Adipocyte (in vitro differentiated cells): Measurements from ENCODE around the gene GPR15LG.

Experiments used
- DNase-seq: peaks from one replicate; pipeline ENCODE4 v3.0.0-alpha.2; 2015; ENCODE audit warnings: low read depth
- H3K27me3 ChIP-seq: replicated peaks from 2 replicates; pipeline ENCODE4 v1.7.0; 2013; ENCODE audit warnings: mild to moderate bottlenecking, low read length, moderate library complexity; ENCODE audit not compliant: control insufficient read depth, insufficient read depth
- H3K36me3 ChIP-seq: 2 replicates; pipeline ENCODE4 v1.7.0; 2013; ENCODE audit warnings: low read length, mild to moderate bottlenecking, moderate library complexity; ENCODE audit not compliant: control insufficient read depth, insufficient read depth, severe bottlenecking
- H3K4me1 ChIP-seq: 2 replicates; pipeline ENCODE4 v1.7.0; 2013; ENCODE audit warnings: mild to moderate bottlenecking, low read length, moderate library complexity; ENCODE audit not compliant: control insufficient read depth, insufficient read depth
- H3K4me3 ChIP-seq: 2 replicates; pipeline ENCODE4 v1.7.0; 2013; ENCODE audit warnings: mild to moderate bottlenecking, low read length, moderate library complexity
- H3K9ac ChIP-seq: 2 replicates; pipeline ENCODE4 v1.7.0; 2013; ENCODE audit warnings: mild to moderate bottlenecking, low read length, moderate library complexity
- H3K9me3 ChIP-seq: 2 replicates; pipeline ENCODE4 v1.7.0; 2013; ENCODE audit warnings: mild to moderate bottlenecking, low read length, moderate library complexity; ENCODE audit not compliant: control insufficient read depth

The GPR15LG gene

DNA sequence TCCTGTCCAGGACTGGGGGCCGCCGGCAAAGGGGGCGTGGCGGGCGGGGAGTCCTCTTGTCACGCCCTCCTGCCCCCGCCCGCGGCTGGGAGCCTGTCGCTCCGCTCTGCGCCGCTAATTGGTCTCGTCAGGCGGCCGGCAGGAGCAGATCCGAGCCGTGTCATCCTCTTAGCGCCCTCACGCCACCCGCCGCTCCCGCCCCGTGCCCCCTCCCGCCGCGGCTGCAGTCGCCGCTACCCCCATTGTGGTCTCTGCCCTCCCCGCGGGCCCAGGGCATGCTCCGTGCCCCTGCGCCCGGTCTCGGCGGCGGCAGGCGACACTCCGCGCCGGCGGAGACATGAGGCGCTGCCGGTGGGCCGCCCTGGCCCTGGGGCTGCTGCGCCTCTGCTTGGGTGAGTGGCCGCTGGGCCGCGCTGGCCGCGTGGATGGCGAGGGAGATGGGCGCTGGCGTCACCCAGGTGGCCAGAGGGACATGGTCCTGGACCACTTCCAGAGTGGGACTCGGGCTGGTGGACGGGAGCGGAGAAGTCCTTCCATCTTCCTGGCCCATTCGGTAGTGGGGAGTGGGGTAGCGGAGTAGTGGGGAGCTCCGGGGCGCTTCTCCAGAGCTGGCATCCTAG is 20.9 kb downstream of the GPR15LG start, which contains the start of gene CDHR1:
TSS of gene CDHR1 (plus strand) at position 114 of the 620 bp plus-strand sequence. CDS start at position 338, 224 bp downstream.
- peaks cover 71% of the 10 kb centered on the region for H3K27me3 ChIP-seq
- no peak within 1 kb of the TSS for H3K9ac ChIP-seq
- DNase-seq, result peak; percentile 15

DNA sequence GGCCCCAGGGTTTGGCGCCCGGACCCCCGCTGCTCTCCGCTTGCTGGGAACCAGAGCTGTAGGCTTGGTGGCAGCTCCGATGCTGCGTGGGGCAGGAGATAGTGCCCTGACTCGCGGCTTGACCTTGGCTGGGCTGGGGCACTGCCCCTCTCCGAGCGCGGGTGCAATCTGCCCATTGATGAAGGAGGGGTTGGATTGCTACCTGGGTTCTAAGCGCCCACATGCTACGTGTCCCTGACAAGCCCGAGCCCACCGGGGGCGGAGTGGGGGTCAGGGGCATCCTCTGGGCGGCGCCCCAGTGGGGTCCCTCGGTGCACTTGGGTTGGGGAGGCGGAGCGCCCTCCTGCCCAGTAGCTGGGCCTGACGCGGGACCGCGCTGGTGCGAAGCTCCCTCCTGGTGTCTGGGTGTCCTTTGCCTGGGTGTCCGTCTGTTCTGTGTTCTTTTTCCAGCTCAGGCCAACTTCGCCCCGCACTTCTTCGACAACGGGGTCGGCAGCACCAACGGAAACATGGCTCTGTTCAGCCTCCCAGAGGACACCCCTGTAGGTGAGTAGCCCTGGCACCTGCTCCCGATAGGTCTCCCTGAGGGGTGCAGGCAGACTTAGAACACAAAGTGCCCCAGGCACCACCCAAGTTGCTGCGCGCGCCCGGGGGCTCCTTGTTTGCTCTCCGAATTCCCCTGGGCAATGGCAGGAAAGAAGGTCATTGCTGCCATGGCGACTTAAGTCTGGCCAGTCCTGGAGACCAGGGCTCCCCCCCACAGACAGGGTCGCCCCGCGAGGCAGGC is 21.6 kb downstream of the GPR15LG start:
- Histone ChIP-seq H3K9ac (no peak overlapping the region), H3K9me3 (no peaks in the 10 kb centered on the region), H3K4me1 (no peaks in the 10 kb centered on the region), H3K27me3 (peaks cover 72% of the 10 kb centered on the region), H3K36me3 (no peaks in the 10 kb centered on the region), H3K4me3 (peak overlapping the region; percentile 68)
- no peak for DNase-seq

More for the DNA sequence above, 20.9 kb downstream of the GPR15LG start, which contains the start of gene CDHR1:
- Histone ChIP-seq H3K4me3 (peak within 1 kb of the TSS; percentile 68), H3K36me3 (no peaks in the 10 kb centered on the region), H3K9me3 (no peaks in the 10 kb centered on the region), H3K4me1 (no peaks in the 10 kb centered on the region)

DNA sequence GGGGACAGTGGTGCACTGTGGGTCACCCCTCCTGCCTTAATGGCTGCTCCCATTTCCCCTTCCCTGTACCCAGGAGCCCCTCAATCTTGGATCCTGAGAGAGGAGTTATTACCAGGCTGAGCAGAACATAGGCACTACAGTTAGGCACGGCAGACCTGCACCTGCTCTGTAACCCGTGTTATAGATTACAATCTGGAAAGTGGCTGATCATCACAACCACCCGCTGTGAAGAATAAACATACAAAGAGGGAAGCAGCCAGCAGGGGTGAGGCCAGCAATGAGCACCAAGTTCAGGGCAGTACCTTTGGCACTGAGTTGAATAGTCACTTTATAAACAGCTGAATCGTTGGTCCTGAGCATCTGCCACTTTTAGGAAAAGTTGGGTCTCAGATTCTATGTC is 22.5 kb downstream of the GPR15LG start:
- H3K36me3 ChIP-seq, result no peaks in the 10 kb centered on the region
- no peaks in the 10 kb centered on the region for H3K4me1 ChIP-seq
- no peak for DNase-seq
- H3K9ac ChIP-seq, result no peak overlapping the region
- H3K27me3 ChIP-seq, result peaks cover 72% of the 10 kb centered on the region
- H3K4me3 ChIP-seq, result no peak overlapping the region
- H3K9me3 ChIP-seq, result no peaks in the 10 kb centered on the region

DNA sequence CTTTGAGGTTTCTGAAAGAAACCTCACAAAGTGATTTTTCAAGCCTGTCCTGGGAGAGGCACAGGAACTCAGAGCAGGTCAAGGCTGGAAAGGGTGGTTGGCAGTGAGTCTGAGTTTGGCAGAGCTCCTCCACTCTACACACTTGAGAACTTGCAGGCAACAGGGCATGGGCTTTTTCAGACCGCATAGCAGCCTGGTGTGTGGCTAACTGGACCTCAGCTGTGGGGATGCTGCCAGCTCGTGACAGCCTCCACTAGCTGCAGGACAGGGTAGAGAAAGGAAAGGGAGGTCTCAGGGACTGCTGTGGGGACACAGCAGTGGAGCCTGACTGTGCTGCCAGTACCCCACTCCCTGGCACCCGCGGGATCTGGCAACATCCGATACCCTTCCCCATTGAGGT is 23.3 kb downstream of the GPR15LG start:
- Histone ChIP-seq H3K4me3 (no peak overlapping the region), H3K27me3 (peaks cover 71% of the 10 kb centered on the region), H3K9me3 (no peaks in the 10 kb centered on the region), H3K36me3 (no peaks in the 10 kb centered on the region), H3K4me1 (no peaks in the 10 kb centered on the region), H3K9ac (no peak overlapping the region)
- DNase-seq, result no peak

DNA sequence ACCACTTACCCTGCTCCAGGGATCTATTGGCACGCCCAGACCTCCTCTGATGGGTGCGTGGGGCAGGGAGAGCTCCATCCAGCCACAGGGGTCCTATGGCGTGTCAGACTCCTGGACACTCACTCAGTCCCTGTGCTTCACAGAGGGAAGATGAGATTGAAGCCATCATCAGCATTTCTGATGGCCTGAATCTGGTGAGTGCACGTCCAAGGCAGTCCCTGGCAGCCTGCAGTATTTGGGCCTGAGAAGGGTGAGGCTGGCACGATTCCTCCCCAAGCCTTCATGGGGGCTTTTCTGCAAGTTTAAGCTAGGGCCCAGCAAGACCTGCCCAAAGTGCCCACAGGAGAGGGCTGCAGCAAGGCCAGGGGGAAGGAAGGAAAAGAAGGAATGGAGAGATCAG is 24.0 kb downstream of the GPR15LG start:
- Histone ChIP-seq H3K4me1 (no peaks in the 10 kb centered on the region), H3K9me3 (no peaks in the 10 kb centered on the region), H3K27me3 (peaks cover 72% of the 10 kb centered on the region), H3K9ac (no peak overlapping the region), H3K36me3 (no peaks in the 10 kb centered on the region), H3K4me3 (no peak overlapping the region)
- DNase-seq, result no peak

DNA sequence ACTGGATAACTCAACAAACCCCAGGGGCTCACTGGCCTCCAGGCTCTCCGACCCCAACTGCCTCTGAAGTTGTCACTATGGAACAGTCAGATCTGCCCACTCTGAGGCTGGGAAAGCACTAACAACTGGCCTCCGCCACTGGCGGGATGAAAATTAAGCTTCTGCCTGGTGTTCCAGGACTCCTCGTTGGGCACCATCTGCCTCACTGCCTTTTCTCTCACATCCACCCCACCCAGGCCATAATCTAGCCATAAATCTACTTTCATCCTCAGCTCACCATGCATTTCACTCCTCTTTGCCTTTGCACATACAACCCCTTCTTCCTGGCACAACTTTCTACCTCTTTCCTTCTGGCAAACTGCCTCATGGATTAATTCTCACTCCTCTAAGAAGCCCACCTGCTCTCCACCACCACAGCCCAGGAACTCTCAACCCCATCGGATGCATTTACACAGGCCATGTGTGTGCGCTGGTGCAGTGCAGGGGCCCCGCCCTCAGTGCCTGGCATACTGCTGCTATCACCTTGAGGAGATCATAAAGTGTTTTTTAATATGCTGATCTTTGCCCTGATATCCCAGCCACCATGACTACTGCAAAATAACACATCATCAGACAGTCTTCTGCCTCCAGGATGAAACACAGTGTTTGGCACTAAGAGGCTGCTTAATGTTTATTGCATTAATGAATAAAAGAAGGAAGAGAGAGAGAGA is 24.8 kb downstream of the GPR15LG start:
- Histone ChIP-seq H3K9me3 (no peaks in the 10 kb centered on the region), H3K9ac (no peak overlapping the region), H3K27me3 (peaks cover 69% of the 10 kb centered on the region), H3K4me3 (no peak overlapping the region), H3K36me3 (no peaks in the 10 kb centered on the region), H3K4me1 (no peaks in the 10 kb centered on the region)
- DNase-seq, result no peak

DNA sequence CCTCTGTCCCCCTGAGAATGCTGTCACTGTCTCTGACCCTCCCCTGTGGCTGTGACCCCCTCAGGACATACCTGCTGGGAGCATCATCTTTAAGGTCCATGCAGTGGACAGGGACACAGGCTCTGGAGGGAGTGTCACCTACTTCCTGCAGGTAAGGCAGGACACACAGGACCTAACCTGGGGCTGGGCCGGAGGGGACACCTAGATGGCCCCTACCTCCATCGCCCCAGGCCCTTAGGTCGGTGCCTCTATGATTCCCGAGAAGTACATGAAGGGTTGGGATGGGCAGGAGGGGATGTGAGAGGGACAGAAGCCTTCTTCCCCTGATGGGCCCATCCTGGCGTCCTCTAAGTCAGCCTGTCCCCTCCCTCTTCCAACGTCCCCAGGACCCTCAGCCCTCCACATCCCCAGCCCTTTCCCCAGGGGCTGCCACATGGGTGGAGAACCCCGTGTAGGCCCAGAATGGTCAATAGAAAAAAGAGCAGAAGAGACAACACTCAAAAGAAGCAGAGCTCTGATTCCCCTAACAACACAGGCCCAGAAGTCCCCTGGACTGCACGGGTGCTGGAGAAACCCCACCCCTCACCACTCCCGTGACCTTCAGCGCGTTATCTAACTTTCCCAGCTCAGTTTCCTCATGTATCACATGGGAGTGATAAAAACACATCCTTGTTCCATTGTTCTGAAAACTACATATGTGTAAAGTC is 27.1 kb downstream of the GPR15LG start:
- H3K27me3 ChIP-seq, result peaks cover 49% of the 10 kb centered on the region
- H3K36me3 ChIP-seq, result no peaks in the 10 kb centered on the region
- H3K9ac ChIP-seq, result no peak overlapping the region
- H3K4me1 ChIP-seq, result no peaks in the 10 kb centered on the region
- no peak for DNase-seq
- no peak overlapping the region for H3K4me3 ChIP-seq
- H3K9me3 ChIP-seq, result no peaks in the 10 kb centered on the region

DNA sequence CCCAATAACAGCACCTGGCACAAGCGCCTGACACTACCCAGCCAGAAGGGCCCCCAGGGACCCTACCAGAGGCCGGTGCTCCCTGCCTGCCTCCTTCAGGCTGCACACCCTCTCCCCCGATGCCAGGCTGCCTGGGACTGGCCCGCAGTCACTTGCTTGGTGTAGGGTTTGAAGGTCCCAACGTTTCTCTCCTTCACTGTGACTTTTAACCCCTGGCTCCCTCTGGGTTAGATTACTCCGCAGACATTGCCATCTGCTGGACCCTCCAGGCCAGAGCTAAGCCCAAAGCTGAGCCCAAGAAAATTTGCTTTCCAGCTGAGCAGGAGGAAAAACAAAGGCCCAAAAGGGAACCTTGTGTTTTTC is 27.6 kb downstream of the GPR15LG start:
- no peak for DNase-seq
- no peak overlapping the region for H3K9ac ChIP-seq
- no peaks in the 10 kb centered on the region for H3K36me3 ChIP-seq
- H3K4me1 ChIP-seq, result no peaks in the 10 kb centered on the region
- no peak overlapping the region for H3K4me3 ChIP-seq
- peaks cover 44% of the 10 kb centered on the region for H3K27me3 ChIP-seq
- H3K9me3 ChIP-seq, result no peaks in the 10 kb centered on the region

DNA sequence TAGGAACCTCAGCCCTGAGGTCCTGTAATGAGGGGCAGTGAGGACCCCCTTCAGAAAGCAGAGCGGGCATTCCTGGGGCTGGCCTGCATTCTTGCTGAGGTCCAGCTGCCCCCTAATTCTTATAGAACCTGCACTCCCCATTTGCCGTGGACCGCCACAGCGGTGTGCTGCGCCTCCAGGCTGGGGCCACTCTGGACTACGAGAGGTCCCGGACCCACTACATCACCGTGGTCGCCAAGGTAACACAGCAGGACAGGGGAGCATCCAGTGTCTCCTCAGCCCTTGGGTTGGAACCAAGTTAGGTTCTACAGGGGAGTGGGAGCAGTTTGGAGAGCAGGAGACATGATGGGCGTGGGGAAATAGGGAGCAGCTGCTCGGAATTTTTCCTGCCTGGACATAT is 28.1 kb downstream of the GPR15LG start:
- Histone ChIP-seq H3K9ac (no peak overlapping the region), H3K9me3 (no peaks in the 10 kb centered on the region), H3K36me3 (no peaks in the 10 kb centered on the region), H3K4me3 (no peak overlapping the region), H3K4me1 (no peaks in the 10 kb centered on the region), H3K27me3 (peaks cover 42% of the 10 kb centered on the region)
- no peak for DNase-seq

DNA sequence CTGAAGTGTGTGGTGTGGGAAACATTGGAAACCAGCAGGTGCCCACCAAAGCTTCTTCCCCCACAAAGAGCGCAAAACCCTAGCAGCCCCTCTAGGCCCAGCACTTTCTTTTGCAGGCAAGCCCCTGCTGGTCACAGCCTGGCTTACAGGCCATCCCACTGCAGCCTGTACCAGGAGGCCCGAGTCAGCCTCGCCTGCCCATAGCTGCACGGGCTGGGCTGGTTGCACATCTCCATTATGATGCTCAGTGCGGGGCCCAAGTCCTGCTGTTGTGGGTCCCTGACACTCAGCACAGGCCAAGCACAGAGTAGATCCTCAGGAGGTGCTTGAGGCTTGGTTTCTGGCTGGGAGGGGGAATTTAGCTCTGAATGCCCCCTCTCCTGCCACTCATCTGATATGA is 28.7 kb downstream of the GPR15LG start:
- H3K9ac ChIP-seq, result no peak overlapping the region
- no peaks in the 10 kb centered on the region for H3K36me3 ChIP-seq
- DNase-seq, result no peak
- H3K4me3 ChIP-seq, result no peak overlapping the region
- H3K4me1 ChIP-seq, result no peaks in the 10 kb centered on the region
- peaks cover 42% of the 10 kb centered on the region for H3K27me3 ChIP-seq
- no peaks in the 10 kb centered on the region for H3K9me3 ChIP-seq

DNA sequence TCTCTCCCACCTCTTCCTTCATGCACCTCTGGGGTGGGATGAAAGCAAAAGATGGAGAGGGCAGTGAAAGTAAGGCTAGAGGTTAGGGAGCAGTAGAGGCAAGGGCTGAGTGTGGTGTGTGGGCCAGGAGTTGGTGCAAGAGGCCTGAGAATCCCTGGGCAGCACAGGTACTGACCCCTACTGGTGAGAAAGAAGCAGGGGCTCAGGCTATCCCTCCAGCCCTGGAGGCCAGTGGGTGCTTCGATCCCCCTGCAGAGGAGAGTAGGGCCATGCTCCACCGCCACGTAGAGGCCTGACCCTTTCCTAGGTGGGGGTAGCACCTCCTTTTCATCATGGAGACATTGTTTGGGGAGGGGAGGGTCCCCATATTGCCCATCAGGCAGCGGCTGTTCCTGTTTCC is 30.5 kb downstream of the GPR15LG start:
- no peak for DNase-seq
- H3K9me3 ChIP-seq, result no peaks in the 10 kb centered on the region

More for the DNA sequence above, 30.5 kb downstream of the GPR15LG start:
- Histone ChIP-seq H3K36me3 (no peaks in the 10 kb centered on the region), H3K9ac (no peak overlapping the region), H3K27me3 (peaks cover 49% of the 10 kb centered on the region), H3K4me3 (no peak overlapping the region), H3K4me1 (no peaks in the 10 kb centered on the region)
